Endothelial cell of umbilical vein (primary cell): Measurements from ENCODE around the gene RHCG. TPM values are rescaled to one million over a fixed set of nuclear protein-coding genes. Genes with fewer than 3 reads are reported as not detected.

Experiments
- BruUV-seq: library from RNA; stranded (reverse); fragments of 400-500 nt; replicated peaks from 2 replicates; lab custom pipeline; 2021; lab: Mats Ljungman, UMichigan
- CTCF ChIA-PET: fragments of 300-600, 350-600 bp; sonication (Branson Sonifier 250); formaldehyde crosslinking; loops from one replicate; lab custom pipeline; 2021; ENCODE audit warnings: antibody characterized with exemption, inconsistent platforms; lab: Charles Lee
- POLR2A ChIA-PET: fragments of 300-600, 350-600 bp; sonication (Branson Sonifier 250); formaldehyde crosslinking; loops from one replicate; lab custom pipeline; 2021; ENCODE audit warnings: antibody characterized with exemption, inconsistent platforms; lab: Charles Lee
- DNase-seq: peaks from one replicate; pipeline ENCODE4 v3.0.0-alpha.2; 2011; ENCODE audit warnings: low read depth, low spot score
- FAIRE-seq: peaks from 2 replicates; lab custom pipeline; 2011; peaks lifted over from hg19 to GRCh38; lab: Jason Lieb, UNC
- H2AFZ ChIP-seq: 2 replicates; pipeline ENCODE4 v1.6.0; 2012; ENCODE audit warnings: low read depth, low read length, control low read depth, inconsistent platforms
- H3K27ac ChIP-seq: 2 replicates; pipeline ENCODE4 v1.5.1; 2011; ENCODE audit warnings: low read depth, mild to moderate bottlenecking, control low read depth, low read length, moderate library complexity; ENCODE audit not compliant: insufficient read depth
- H3K27me3 ChIP-seq, 2 experiments: 2 replicates each; pipeline versions ENCODE4 v1.6.0 to v1.6.1; 2011; ENCODE audit warnings: low read length in 2 of 2, mixed read lengths in 1 of 2; ENCODE audit not compliant: control insufficient read depth in 2 of 2, insufficient read depth in 2 of 2
- H3K36me3 ChIP-seq, 2 experiments: 2 replicates in 1 of 2; 3 replicates in 1 of 2; pipeline ENCODE4 v1.5.1; 2011; ENCODE audit warnings: low read length in 2 of 2, mild to moderate bottlenecking in 1 of 2, moderate library complexity in 1 of 2; ENCODE audit not compliant: control insufficient read depth in 2 of 2, insufficient read depth in 2 of 2; ENCODE audit errors: extremely low read depth in 1 of 2
- H3K4me1 ChIP-seq: 3 replicates; pipeline ENCODE4 v1.5.1; 2011; ENCODE audit warnings: mild to moderate bottlenecking, low read length; ENCODE audit not compliant: control insufficient read depth, insufficient read depth; ENCODE audit errors: extremely low read depth
- H3K4me2 ChIP-seq: 2 replicates; pipeline ENCODE4 v1.6.1; 2011; ENCODE audit warnings: low read length, control low read depth, mixed read lengths; ENCODE audit not compliant: insufficient read depth
- H3K4me3 ChIP-seq, 3 experiments: fragments of 200-600 bp in 1 of 3; sonication (generic), shearing (Covaris generic) in 1 of 3; replicated peaks in 1 of 3; 2 replicates each; pipeline ENCODE4 v1.5.1; 2011 to 2016; ENCODE audit warnings: control low read depth in 3 of 3, low read length in 3 of 3, mild to moderate bottlenecking in 2 of 3, inconsistent platforms in 1 of 3, low read depth in 1 of 3, moderate library complexity in 1 of 3; ENCODE audit not compliant: insufficient read depth in 1 of 3
- H3K79me2 ChIP-seq: 2 replicates; pipeline ENCODE4 v1.6.0; 2012; ENCODE audit warnings: low read length, inconsistent platforms; ENCODE audit not compliant: control insufficient read depth, insufficient read depth
- H3K9ac ChIP-seq: replicated peaks from 2 replicates; pipeline ENCODE3; 2011; ENCODE audit warnings: low read length, control low read depth; ENCODE audit not compliant: insufficient read depth; ENCODE audit errors: extremely low read depth
- H3K9me1 ChIP-seq: replicated peaks from 3 replicates; pipeline ENCODE4 v1.6.0; 2011; ENCODE audit warnings: mild to moderate bottlenecking, low read length; ENCODE audit not compliant: control insufficient read depth, insufficient read depth; ENCODE audit errors: extremely low read depth
- H3K9me3 ChIP-seq: replicated peaks from 2 replicates; pipeline ENCODE4 v1.5.1; 2012; ENCODE audit warnings: low read length, inconsistent platforms; ENCODE audit not compliant: control insufficient read depth, insufficient read depth
- H4K20me1 ChIP-seq: replicated peaks from 2 replicates; pipeline ENCODE3; 2011; ENCODE audit warnings: mild to moderate bottlenecking, low read length; ENCODE audit not compliant: control insufficient read depth, insufficient read depth; ENCODE audit errors: extremely low read depth
- CTCF ChIP-seq, 2 donors: IDR thresholded peaks; 1 replicate in 1 of 2; 2 replicates in 1 of 2; pipeline ENCODE4 v1.5.1; 2011; ENCODE audit warnings: low read length in 2 of 2, mild to moderate bottlenecking in 2 of 2, moderate library complexity in 2 of 2, control low read depth in 1 of 2, inconsistent platforms in 1 of 2, low read depth in 1 of 2; ENCODE audit not compliant: insufficient read depth in 1 of 2; ENCODE audit errors: extremely low read depth in 1 of 2
- EZH2 ChIP-seq: IDR thresholded peaks from 2 replicates; pipeline ENCODE4 v1.6.1; 2012; ENCODE audit warnings: borderline replicate concordance, low read depth, mild to moderate bottlenecking, moderate library complexity, low read length, inconsistent platforms; ENCODE audit not compliant: severe bottlenecking
- FOS ChIP-seq: IDR thresholded peaks from 2 replicates; pipeline ENCODE4 v1.6.1; 2011; ENCODE audit warnings: mild to moderate bottlenecking, low read length, moderate library complexity, borderline replicate concordance; ENCODE audit not compliant: insufficient read depth
- GATA2 ChIP-seq: IDR thresholded peaks from 2 replicates; pipeline ENCODE4 v1.7.0; 2011; ENCODE audit warnings: low read depth, mild to moderate bottlenecking, moderate library complexity, mixed read lengths, low read length; ENCODE audit not compliant: insufficient read length, insufficient read depth
- JUN ChIP-seq: IDR thresholded peaks from 2 replicates; pipeline ENCODE4 v1.6.1; 2011; ENCODE audit warnings: borderline replicate concordance, low read depth; ENCODE audit not compliant: insufficient read length, insufficient read depth
- MAX ChIP-seq: IDR thresholded peaks from 2 replicates; pipeline ENCODE4 v1.6.1; 2011; ENCODE audit not compliant: insufficient read depth, insufficient read length
- MYC ChIP-seq: IDR thresholded peaks from one replicate; pipeline ENCODE4 v1.6.1; 2011; ENCODE audit warnings: mild to moderate bottlenecking, low read depth, low read length
- POLR2A ChIP-seq: IDR thresholded peaks from 2 replicates; pipeline ENCODE4 v1.6.1; 2012; ENCODE audit warnings: low read depth, mild to moderate bottlenecking, control low read depth, low read length
- POLR2AphosphoS5 ChIP-seq: IDR thresholded peaks from 2 replicates; pipeline ENCODE4 v1.6.1; 2012; ENCODE audit warnings: low read depth, mild to moderate bottlenecking, control low read depth, low read length, moderate library complexity; ENCODE audit not compliant: insufficient read depth
- dilution Hi-C: fragments of 300-500 bp; cut with MboI; formaldehyde crosslinking; loops from one replicate; pipeline ENCODE4 v1.15.0; 2019; ENCODE audit warnings: low sequenced_read_pairs; ENCODE audit not compliant: extremely low pct_ligation_motif_present
- intact Hi-C: fragments of 100-400 bp; cut with micrococcal nuclease; formaldehyde crosslinking; loops from one replicate; pipeline ENCODE4 v1.10.0; 2022
- polyA plus RNA-seq, 4 experiments: library from polyadenylated mRNA; depleted of rRNA in 3 of 4; stranded (reverse) in 3 of 4; unstranded in 1 of 4; fragments of >200 nt; gene quantifications; 2 replicates each; pipeline versions ENCODE4 v1.2.1 to v1.2.3, GENCODE V29; 2011 to 2012; ENCODE audit warnings: missing spikeins in 1 of 4
- total RNA-seq: library from RNA; stranded (reverse); gene quantifications from 2 replicates; pipeline ENCODE4 v1.2.3, GENCODE V29; 2021

RHCG gene
- total and polyA plus RNA-seq, 2 donors (not counting 3 experiments of a cell fraction or from before 2014, with no cell fraction given): not detected

- no TSS peak for BruUV-seq
- H3K27me3 ChIP-seq: peaks cover 2 to 4% of the 10 kb centered on the region in 2 experiments
- ChIA-PET CTCF (interaction anchor here (1.2 to 2.3 kb wide), 3 partner anchors 10 to 123 kb away, joined by 3 to 10 read pairs (median 3); no protein-coding TSS in a partner anchor), POLR2A (no interaction called here)
- H4K20me1 ChIP-seq: no peaks in the 10 kb centered on the region
- H3K79me2 ChIP-seq: no peaks in the 10 kb centered on the region
- H3K27ac ChIP-seq: no peak overlapping the region
- H3K4me3 ChIP-seq: no peak overlapping the region
- H3K4me2 ChIP-seq: no peak overlapping the region
- no peak overlapping the region for H2AFZ ChIP-seq
- H3K9me3 ChIP-seq: no peaks in the 10 kb centered on the region
- TF ChIP-seq POLR2A (no peak), POLR2AphosphoS5 (no peak), CTCF (IDR thresholded peaks at IDR 0.05; ENCODE audit: extremely low read depth in 1 of 2, insufficient read depth in 1 of 2, low read depth in 1 of 2, low read length in 2 of 2) (no peak), FOS (no peak), JUN (no peak), MYC (no peak), GATA2 (no peak), MAX (no peak), EZH2 (no peak)
- intact Hi-C loops: no loop called here
- H3K36me3 ChIP-seq: no peaks in the 10 kb centered on the region
- FAIRE-seq (no peak), DNase-seq (no peak)
- dilution Hi-C loops: no loop called here
- H3K4me1 ChIP-seq: no peaks in the 10 kb centered on the region
- H3K9ac ChIP-seq: no peak overlapping the region
- H3K9me1 ChIP-seq: no peaks in the 10 kb centered on the region
Observed at GRCh38 chr15:89482139-89482538, 14.2 kb downstream of the RHCG start.
